Measurements from ENCODE around the gene COBL.
A peak's percentile ranks its signal among the peaks of the same experiment; 100 is the strongest.

Gene COBL

GRCh38 chr7:51269911-51270310, 46.7 kb downstream of the COBL start:
- Histone ChIP-seq H3K4me1 (ENCODE audit: control insufficient read depth in 2 of 2, insufficient read depth in 1 of 2, low read depth in 1 of 2, low read length in 2 of 2) (peaks cover 0 to 14% of the 10 kb centered on the region in 2 donors), H4K8ac (ENCODE audit: low read depth, low read length) (no peak overlapping the region), H2AK5ac (ENCODE audit: low read depth, low read length) (no peak overlapping the region), H3K4ac (ENCODE audit: low read length) (no peak overlapping the region), H3K79me1 (ENCODE audit: low read depth, low read length) (no peaks in the 10 kb centered on the region), H3K9ac (ENCODE audit: low read depth, low read length, poor library complexity) (no peak overlapping the region), H3K36me3 (replicated peaks in 1 of 2; ENCODE audit: control insufficient read depth in 2 of 2, insufficient read depth in 2 of 2, low read length in 2 of 2) (no peaks in the 10 kb centered on the region), H3K14ac (ENCODE audit: low read length) (no peak overlapping the region), H3K23ac (ENCODE audit: low read depth, low read length, poor library complexity) (no peak overlapping the region), H3K27ac (replicated peaks; ENCODE audit: low read length) (no peak overlapping the region), H3K18ac (ENCODE audit: low read length) (no peak overlapping the region), H4K91ac (ENCODE audit: low read depth, low read length, poor library complexity) (no peak overlapping the region), H3K27me3 (ENCODE audit: control insufficient read depth in 3 of 3, insufficient read depth in 3 of 3, low read depth in 1 of 3, low read length in 3 of 3) (no peaks in the 10 kb centered on the region), H2BK12ac (ENCODE audit: low read length) (no peak overlapping the region), H3K4me2 (ENCODE audit: insufficient read depth, low read length, poor library complexity, severe bottlenecking) (no peak overlapping the region), H2BK5ac (ENCODE audit: low read length) (no peak overlapping the region), H2AFZ (ENCODE audit: low read length) (no peak overlapping the region), H3K9me3 (replicated peaks in 1 of 2; ENCODE audit: control insufficient read depth in 2 of 2, insufficient read depth in 1 of 2, low read depth in 1 of 2, low read length in 2 of 2) (no peaks in the 10 kb centered on the region), H3K4me3 (ENCODE audit: low read length in 2 of 2) (no peak overlapping the region), H2BK120ac (ENCODE audit: low read depth, low read length) (no peak overlapping the region), H2BK15ac (ENCODE audit: low read length) (no peak overlapping the region)
- WGBS, 2 donors (ENCODE audit: extremely low coverage in 2 of 2, insufficient read length in 2 of 2, insufficient replicate concordance in 1 of 2): no CpG with 5 or more reads among the region's 5 CpGs
- DNase-seq (ENCODE audit: low spot score): no peak

GRCh38 chr7:51269321-51269720, 47.3 kb downstream of the COBL start:
- Histone ChIP-seq H3K4me1 (ENCODE audit: control insufficient read depth in 2 of 2, insufficient read depth in 1 of 2, low read depth in 1 of 2, low read length in 2 of 2) (peaks cover 0 to 13% of the 10 kb centered on the region in 2 donors), H3K4me3 (ENCODE audit: low read length in 2 of 2) (no peak overlapping the region), H4K91ac (ENCODE audit: low read depth, low read length, poor library complexity) (peak overlapping the region; percentile 67), H4K8ac (ENCODE audit: low read depth, low read length) (no peak overlapping the region), H2BK5ac (ENCODE audit: low read length) (no peak overlapping the region), H3K36me3 (replicated peaks in 1 of 2; ENCODE audit: control insufficient read depth in 2 of 2, insufficient read depth in 2 of 2, low read length in 2 of 2) (no peaks in the 10 kb centered on the region), H3K79me1 (ENCODE audit: low read depth, low read length) (no peaks in the 10 kb centered on the region), H2BK12ac (ENCODE audit: low read length) (peak overlapping the region; percentile 44), H3K23ac (ENCODE audit: low read depth, low read length, poor library complexity) (peak overlapping the region; percentile 56), H3K4me2 (ENCODE audit: insufficient read depth, low read length, poor library complexity, severe bottlenecking) (no peak overlapping the region), H2AFZ (ENCODE audit: low read length) (no peak overlapping the region), H3K27me3 (ENCODE audit: control insufficient read depth in 3 of 3, insufficient read depth in 3 of 3, low read depth in 1 of 3, low read length in 3 of 3) (no peaks in the 10 kb centered on the region), H3K18ac (ENCODE audit: low read length) (peak overlapping the region; percentile 79), H2BK120ac (ENCODE audit: low read depth, low read length) (no peak overlapping the region), H3K14ac (ENCODE audit: low read length) (no peak overlapping the region), H3K27ac (replicated peaks; ENCODE audit: low read length) (no peak overlapping the region), H2BK15ac (ENCODE audit: low read length) (no peak overlapping the region), H3K9me3 (replicated peaks in 1 of 2; ENCODE audit: control insufficient read depth in 2 of 2, insufficient read depth in 1 of 2, low read depth in 1 of 2, low read length in 2 of 2) (no peaks in the 10 kb centered on the region), H3K4ac (ENCODE audit: low read length) (no peak overlapping the region), H3K9ac (ENCODE audit: low read depth, low read length, poor library complexity) (no peak overlapping the region), H2AK5ac (ENCODE audit: low read depth, low read length) (no peak overlapping the region)
- no CpG with 5 or more reads among the region's 10 CpGs for WGBS, 2 donors (ENCODE audit: extremely low coverage in 2 of 2, insufficient read length in 2 of 2, insufficient replicate concordance in 1 of 2)
- DNase-seq (ENCODE audit: low spot score): no peak

GRCh38 chr7:51268859-51269258, 47.8 kb downstream of the COBL start:
- Histone ChIP-seq H3K4me1 (ENCODE audit: control insufficient read depth in 2 of 2, insufficient read depth in 1 of 2, low read depth in 1 of 2, low read length in 2 of 2) (peaks cover 0 to 8% of the 10 kb centered on the region in 2 donors), H3K9me3 (replicated peaks in 1 of 2; ENCODE audit: control insufficient read depth in 2 of 2, insufficient read depth in 1 of 2, low read depth in 1 of 2, low read length in 2 of 2) (no peaks in the 10 kb centered on the region), H3K27ac (replicated peaks; ENCODE audit: low read length) (no peak overlapping the region)

GRCh38 chr7:51267169-51267568, 49.4 kb downstream of the COBL start:
- no CpG with 5 or more reads among the region's 2 CpGs for WGBS, 2 donors (ENCODE audit: extremely low coverage in 2 of 2, insufficient read length in 2 of 2, insufficient replicate concordance in 1 of 2)
- no peaks in the 10 kb centered on the region for H3K9me3 ChIP-seq (replicated peaks in 1 of 2; ENCODE audit: control insufficient read depth in 2 of 2, insufficient read depth in 1 of 2, low read depth in 1 of 2, low read length in 2 of 2)
- no peak overlapping the region for H3K18ac ChIP-seq (ENCODE audit: low read length)

More at GRCh38 chr7:51268859-51269258, 47.8 kb downstream of the COBL start:
- H2BK12ac ChIP-seq (ENCODE audit: low read length): no peak overlapping the region
- H3K9ac ChIP-seq (ENCODE audit: low read depth, low read length, poor library complexity): no peak overlapping the region
- H2BK15ac ChIP-seq (ENCODE audit: low read length): no peak overlapping the region
- no peaks in the 10 kb centered on the region for H3K27me3 ChIP-seq (ENCODE audit: control insufficient read depth in 3 of 3, insufficient read depth in 3 of 3, low read depth in 1 of 3, low read length in 3 of 3)
- no peak overlapping the region for H3K4me3 ChIP-seq (ENCODE audit: low read length in 2 of 2)
- H4K8ac ChIP-seq (ENCODE audit: low read depth, low read length): no peak overlapping the region
- H3K4me2 ChIP-seq (ENCODE audit: insufficient read depth, low read length, poor library complexity, severe bottlenecking): no peak overlapping the region
- H2BK120ac ChIP-seq (ENCODE audit: low read depth, low read length): no peak overlapping the region
- H4K91ac ChIP-seq (ENCODE audit: low read depth, low read length, poor library complexity): no peak overlapping the region
- H3K23ac ChIP-seq (ENCODE audit: low read depth, low read length, poor library complexity): no peak overlapping the region
- H3K36me3 ChIP-seq (replicated peaks in 1 of 2; ENCODE audit: control insufficient read depth in 2 of 2, insufficient read depth in 2 of 2, low read length in 2 of 2): no peaks in the 10 kb centered on the region
- WGBS, 2 donors (ENCODE audit: extremely low coverage in 2 of 2, insufficient read length in 2 of 2, insufficient replicate concordance in 1 of 2): no CpG with 5 or more reads among the region's 7 CpGs
- H3K18ac ChIP-seq (ENCODE audit: low read length): no peak overlapping the region
- H2BK5ac ChIP-seq (ENCODE audit: low read length): no peak overlapping the region
- H3K4ac ChIP-seq (ENCODE audit: low read length): no peak overlapping the region
- H3K79me1 ChIP-seq (ENCODE audit: low read depth, low read length): no peaks in the 10 kb centered on the region
- H2AFZ ChIP-seq (ENCODE audit: low read length): no peak overlapping the region
- no peak overlapping the region for H2AK5ac ChIP-seq (ENCODE audit: low read depth, low read length)
- no peak overlapping the region for H3K14ac ChIP-seq (ENCODE audit: low read length)
- DNase-seq (ENCODE audit: low spot score): no peak

More at GRCh38 chr7:51267169-51267568, 49.4 kb downstream of the COBL start:
- Histone ChIP-seq H3K4ac (ENCODE audit: low read length) (no peak overlapping the region), H4K8ac (ENCODE audit: low read depth, low read length) (no peak overlapping the region), H3K4me3 (ENCODE audit: low read length in 2 of 2) (no peak overlapping the region), H2BK15ac (ENCODE audit: low read length) (no peak overlapping the region), H2BK5ac (ENCODE audit: low read length) (no peak overlapping the region), H2AFZ (ENCODE audit: low read length) (no peak overlapping the region), H2BK12ac (ENCODE audit: low read length) (no peak overlapping the region), H3K14ac (ENCODE audit: low read length) (no peak overlapping the region), H4K91ac (ENCODE audit: low read depth, low read length, poor library complexity) (no peak overlapping the region), H3K4me1 (ENCODE audit: control insufficient read depth in 2 of 2, insufficient read depth in 1 of 2, low read depth in 1 of 2, low read length in 2 of 2) (peaks cover 0 to 7% of the 10 kb centered on the region in 2 donors), H3K27ac (replicated peaks; ENCODE audit: low read length) (no peak overlapping the region), H2AK5ac (ENCODE audit: low read depth, low read length) (no peak overlapping the region), H3K36me3 (replicated peaks in 1 of 2; ENCODE audit: control insufficient read depth in 2 of 2, insufficient read depth in 2 of 2, low read length in 2 of 2) (no peaks in the 10 kb centered on the region), H2BK120ac (ENCODE audit: low read depth, low read length) (no peak overlapping the region), H3K9ac (ENCODE audit: low read depth, low read length, poor library complexity) (no peak overlapping the region), H3K27me3 (ENCODE audit: control insufficient read depth in 3 of 3, insufficient read depth in 3 of 3, low read depth in 1 of 3, low read length in 3 of 3) (no peaks in the 10 kb centered on the region), H3K79me1 (ENCODE audit: low read depth, low read length) (no peaks in the 10 kb centered on the region), H3K4me2 (ENCODE audit: insufficient read depth, low read length, poor library complexity, severe bottlenecking) (no peak overlapping the region), H3K23ac (ENCODE audit: low read depth, low read length, poor library complexity) (no peak overlapping the region)
- no peak for DNase-seq (ENCODE audit: low spot score)
